GM20000 (cell line): ENCODE measurements around the gene MUC20.
"Not testable (repeated sequence)": the region's sequence is repeated elsewhere in the genome, so short reads cannot be mapped to it uniquely, and the experiment has no call there.

Experiments used
- DNase-seq: peaks from one replicate; pipeline ENCODE4 v3.0.0; 2012; ENCODE audit warnings: low spot score

The MUC20 gene, protein sequence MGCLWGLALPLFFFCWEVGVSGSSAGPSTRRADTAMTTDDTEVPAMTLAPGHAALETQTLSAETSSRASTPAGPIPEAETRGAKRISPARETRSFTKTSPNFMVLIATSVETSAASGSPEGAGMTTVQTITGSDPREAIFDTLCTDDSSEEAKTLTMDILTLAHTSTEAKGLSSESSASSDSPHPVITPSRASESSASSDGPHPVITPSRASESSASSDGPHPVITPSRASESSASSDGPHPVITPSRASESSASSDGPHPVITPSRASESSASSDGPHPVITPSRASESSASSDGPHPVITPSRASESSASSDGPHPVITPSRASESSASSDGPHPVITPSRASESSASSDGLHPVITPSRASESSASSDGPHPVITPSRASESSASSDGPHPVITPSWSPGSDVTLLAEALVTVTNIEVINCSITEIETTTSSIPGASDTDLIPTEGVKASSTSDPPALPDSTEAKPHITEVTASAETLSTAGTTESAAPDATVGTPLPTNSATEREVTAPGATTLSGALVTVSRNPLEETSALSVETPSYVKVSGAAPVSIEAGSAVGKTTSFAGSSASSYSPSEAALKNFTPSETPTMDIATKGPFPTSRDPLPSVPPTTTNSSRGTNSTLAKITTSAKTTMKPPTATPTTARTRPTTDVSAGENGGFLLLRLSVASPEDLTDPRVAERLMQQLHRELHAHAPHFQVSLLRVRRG

DNA sequence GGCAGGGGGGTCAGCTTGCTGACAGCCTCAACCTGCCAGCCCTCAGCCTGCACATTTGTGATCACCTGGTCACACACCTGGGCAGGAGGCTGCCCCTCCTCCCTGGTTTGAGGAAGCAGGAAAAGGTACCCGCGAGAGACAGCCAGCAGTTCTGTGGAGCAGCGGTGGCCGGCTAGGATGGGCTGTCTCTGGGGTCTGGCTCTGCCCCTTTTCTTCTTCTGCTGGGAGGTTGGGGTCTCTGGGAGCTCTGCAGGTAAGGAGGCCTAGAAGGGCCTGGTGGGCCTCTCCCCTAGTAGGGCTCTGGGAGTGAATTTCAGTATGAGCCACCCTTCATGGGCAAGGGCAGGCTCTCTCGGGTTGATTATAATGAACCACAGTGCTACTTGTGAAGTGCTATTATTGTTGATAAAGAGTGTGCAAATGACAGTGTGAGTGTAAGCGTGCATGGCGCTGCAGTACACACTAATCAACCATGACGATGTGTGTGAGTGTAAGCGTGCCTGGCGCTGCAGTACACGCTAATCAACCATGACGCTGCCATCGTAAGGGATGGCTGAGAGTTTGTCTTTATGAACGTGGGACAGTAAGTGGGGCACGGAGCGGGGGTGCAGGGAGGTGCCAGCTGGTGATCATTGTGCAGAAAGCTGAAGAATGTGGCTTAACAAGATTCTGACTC, at the start of gene MUC20:
TSS of gene MUC20 (plus strand) at position 148 of the 676 bp plus-strand sequence. CDS start at position 178, 30 bp downstream.
- not testable (repeated sequence) for DNase-seq

DNA sequence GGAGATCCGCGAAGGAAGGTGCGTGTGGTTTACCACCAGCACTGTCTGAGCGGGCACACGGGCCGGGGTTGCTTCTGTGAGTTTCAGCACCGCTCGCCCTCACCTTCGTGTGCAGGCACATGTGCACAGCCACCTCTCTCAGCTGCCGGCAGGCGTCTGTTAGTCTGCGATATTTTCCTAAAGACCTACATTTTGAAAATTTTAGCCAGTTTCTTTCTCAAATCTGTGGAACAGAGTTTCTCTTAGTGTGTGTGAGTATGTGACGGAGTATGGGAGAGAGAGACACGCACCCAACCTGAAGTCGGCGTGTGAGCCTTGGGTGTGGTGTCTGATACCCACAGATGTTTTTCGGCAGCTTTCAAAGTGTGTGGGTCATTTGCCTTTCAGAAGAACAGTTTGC, 49.5 kb upstream of the MUC20 start:
- DNase-seq: not testable (repeated sequence)

DNA sequence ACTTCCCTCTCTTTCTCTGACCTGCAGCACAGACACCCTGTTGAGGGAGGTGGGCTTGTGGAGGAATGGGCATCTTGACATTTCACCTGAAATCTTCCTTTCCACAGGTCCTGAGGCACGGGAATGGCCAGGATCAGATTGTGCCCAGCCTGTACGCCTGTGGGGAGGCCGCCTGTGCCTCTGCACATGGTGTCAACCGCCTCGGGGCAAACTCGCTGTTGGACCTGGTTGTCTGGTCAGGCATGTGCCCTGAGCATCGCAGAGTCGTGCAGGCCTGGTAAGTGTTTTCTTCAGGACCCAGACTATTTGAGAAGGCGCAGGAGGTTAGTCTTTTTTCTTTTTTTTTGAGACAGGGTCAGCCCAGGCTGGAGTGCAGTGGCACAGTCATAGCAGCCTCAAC, 47.1 kb upstream of the MUC20 start:
- not testable (repeated sequence) for DNase-seq

DNA sequence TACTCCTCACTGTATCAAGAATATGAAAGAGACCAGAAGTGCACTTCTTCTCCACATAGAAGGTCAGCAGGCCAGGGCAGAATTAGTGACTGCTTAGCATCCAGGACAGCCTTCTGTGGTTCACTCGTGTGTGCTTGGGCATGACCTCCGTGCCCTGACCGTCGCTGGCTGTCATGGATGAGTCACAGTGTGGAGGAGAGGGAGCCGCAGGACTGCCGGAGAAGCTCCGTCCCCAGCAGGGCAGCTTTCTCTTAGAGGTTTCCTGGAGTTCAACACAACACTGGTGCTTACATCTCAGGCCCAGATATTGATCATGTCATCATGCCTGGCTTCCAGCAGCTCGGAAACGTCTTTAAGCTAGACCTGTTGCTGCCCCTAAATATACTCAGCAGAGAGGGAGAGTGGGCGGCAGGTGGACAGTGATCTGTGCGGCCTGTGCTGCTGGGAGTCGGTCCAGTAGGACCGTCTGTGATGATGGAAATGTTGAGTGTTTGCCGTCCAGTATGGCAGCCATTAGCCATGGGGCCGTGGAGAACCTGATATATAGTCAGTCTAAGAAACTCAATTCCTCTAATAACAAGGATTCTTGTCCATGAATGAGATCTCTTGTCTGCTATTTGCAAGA, 42.3 kb upstream of the MUC20 start:
- DNase-seq: not testable (repeated sequence)

DNA sequence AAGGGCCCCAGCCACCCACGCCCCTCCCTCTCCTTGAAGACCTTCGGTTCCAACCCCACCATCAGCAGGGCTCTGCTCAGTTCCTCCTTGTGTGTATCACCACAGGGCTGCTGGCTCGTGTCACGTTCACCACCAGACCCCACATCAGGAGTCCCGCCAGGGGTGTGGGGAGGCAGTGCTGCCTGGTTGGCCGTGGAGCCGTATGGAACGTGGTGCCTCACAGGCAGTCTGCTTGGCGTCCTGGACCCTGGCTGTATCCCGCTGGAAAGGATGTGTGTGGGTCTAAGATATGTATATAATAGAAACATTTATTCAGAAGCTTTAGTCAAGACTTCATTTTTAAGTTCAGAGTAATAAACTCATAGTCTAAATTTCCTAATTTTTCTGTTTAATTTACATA, 40.1 kb upstream of the MUC20 start:
- not testable (repeated sequence) for DNase-seq

DNA sequence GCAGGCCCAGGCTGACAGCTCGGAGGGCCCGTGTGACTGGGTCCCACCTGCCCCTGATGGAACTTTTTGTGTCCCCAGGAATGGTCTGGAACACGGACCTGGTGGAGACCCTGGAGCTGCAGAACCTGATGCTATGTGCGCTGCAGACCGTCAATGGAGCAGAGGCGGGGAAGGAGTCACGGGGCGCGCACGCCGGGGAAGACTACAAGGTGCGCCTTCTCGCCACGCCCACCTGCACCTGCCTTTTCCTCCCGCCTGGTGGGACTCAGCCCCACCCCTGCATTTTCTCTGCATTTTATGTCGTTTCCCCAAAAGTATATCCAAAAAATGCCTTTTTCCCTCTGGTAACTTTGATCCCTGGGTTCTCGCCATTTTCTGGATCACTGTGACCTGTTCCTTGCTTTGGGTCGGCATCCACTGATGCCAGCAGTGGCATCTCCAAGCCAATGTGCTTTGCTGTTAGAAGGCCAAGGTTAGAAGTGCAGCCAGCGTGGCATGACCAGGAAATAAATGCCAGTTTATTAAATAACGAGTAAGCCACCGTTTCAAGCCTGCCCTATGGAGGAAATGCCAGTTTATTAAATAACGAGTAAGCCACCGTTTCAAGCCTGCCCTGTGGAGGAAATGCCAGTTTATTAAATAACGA, 39.2 kb upstream of the MUC20 start:
- DNase-seq: not testable (repeated sequence)

DNA sequence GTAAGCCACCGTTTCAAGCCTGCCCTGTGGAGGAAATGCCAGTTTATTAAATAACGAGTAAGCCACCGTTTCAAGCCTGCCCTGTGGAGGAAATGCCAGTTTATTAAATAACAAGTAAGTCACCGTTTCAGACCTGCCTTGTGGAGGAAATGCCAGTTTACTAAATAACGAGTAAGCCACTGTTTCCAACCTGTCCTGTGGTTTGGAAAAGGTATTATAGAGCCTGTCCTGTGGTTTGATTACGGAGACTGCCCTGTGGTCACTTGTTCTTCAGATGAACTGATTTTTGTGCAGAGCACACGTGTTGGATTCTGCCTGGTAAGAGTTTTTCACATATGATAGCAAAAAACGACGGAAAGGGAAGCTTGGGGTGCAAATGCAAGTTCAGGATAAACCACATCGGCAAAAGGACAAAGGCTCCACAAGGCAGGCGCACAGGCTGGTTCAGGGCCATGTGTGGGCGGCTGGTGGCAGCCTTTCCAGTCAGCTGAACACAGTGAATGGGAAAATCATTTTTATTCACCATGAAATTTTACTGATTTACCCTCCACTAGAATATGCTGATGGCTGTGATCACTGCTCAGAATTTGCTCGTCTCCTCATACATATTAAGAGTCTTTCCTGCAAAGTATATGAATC, 38.6 kb upstream of the MUC20 start:
- DNase-seq: not testable (repeated sequence)

DNA sequence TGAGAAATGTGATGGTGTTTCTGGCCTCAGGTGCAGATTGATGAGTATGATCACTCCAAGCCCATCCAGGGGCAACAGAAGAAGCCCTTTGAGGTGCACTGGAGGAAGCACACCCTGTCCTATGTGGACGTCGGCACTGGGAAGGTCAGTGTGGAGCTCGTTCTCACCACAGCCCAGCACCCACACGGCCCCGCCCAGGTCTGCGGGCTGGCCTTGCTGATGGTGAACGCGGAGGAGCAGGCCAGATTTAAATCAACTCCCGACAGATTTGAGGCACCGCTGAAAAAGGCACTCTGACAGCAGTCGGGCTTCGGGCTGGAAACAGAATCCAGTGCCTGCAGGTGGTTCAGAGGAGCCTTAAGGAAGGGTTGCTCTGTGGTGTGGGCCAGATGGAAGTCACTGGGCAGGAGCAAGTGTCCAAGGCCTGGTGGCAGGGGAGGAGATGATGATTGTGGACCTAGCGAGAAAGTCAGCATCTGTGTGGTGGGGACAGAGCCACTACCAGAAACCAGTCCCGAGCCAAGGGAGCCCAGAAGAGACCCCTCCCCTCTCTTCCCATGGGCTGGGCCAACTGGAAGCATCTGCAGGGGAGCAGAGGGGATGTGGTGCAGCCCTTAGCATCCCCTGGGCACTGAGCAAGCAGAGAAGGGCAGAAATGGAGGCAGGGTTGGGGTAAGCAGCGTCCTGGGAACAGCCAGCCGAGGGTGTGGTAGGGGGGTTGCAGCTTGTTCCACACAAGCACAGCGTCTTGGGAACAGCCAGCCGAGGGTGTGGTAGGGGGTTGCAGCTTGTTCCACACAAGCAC, 36.9 kb upstream of the MUC20 start:
- not testable (repeated sequence) for DNase-seq

DNA sequence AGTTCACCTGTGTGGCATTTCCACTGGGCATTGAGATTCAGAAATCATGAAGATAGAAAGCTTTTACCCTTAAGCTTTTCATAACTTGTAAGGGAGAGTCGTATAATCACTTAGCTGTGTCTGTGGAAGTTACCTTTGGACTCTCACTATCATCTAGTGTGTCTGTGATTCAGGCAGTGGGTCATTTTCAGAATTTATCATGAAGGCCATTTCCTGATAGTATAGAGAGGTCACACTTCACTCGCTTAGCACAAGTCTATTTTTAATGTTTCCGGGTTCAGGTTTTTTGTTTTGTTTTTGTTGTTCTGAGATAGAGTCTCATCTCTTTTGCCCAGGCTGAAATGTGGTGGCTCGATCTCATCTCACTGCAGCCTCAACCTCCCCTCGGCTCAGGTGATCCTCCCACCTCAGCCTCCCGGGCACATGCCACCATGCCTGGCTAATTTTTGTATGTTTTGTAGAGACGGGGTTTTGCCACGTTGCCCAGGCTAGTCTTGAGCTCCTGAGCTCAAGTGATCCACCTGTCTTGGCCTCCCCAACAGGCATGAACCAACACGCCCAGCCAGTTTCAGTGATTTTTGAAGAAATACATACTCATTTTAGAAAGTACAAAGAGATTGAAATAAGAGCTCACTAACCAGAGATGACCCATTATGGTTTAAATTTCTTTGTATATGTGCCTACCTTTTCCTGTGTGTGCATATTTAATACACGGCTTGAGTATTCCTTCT, 36.1 kb upstream of the MUC20 start:
- not testable (repeated sequence) for DNase-seq

DNA sequence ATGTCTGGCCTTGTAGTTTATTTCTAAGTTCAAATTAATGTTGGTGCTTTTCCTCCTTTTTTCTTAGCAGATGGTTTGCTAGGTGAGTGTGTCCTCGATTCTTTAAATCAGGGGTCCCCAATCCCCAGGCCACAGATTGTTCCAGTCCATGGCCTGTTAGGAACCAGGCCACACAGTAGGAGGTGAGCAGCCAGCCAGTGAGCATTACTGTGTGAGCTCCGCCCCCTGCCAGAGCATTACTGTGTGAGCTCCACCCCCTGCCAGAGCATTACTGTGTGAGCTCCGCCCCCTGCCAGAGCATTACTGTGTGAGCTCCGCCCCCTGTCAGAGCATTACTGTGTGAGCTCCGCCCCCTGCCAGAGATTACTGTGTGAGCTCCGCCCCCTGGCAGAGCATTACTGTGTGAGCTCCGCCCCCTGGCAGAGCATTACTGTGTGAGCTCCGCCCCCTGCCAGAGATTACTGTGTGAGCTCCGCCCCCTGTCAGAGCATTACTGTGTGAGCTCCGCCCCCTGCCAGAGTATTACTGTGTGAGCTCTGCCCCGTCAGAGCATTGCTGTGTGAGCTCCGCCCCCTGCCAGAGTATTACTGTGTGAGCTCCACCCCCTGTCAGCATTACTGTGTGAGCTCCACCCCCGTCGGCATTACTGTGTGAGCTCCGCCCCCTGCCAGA, 34.1 kb upstream of the MUC20 start:
- DNase-seq: not testable (repeated sequence)

DNA sequence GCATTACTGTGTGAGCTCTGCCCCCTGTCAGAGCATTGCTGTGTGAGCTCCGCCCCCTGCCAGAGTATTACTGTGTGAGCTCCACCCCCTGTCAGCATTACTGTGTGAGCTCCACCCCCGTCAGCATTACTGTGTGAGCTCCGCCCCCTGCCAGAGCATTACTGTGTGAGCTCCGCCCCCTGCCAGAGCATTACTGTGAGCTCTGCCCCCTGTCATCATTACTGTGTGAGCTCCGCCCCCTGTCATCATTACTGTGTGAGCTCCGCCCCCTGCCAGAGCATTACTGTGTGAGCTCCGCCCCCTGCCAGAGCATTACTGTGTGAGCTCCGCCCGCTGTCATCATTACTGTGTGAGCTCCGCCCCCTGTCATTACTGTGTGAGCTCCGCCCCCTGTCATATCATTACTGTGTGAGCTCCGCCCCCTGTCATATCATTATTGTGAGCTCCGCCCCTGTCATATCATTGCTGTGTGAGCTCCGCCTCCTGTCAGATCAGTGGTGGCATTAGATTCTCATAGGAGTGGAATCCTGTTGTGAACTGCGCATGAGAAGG, 33.5 kb upstream of the MUC20 start:
- not testable (repeated sequence) for DNase-seq

DNA sequence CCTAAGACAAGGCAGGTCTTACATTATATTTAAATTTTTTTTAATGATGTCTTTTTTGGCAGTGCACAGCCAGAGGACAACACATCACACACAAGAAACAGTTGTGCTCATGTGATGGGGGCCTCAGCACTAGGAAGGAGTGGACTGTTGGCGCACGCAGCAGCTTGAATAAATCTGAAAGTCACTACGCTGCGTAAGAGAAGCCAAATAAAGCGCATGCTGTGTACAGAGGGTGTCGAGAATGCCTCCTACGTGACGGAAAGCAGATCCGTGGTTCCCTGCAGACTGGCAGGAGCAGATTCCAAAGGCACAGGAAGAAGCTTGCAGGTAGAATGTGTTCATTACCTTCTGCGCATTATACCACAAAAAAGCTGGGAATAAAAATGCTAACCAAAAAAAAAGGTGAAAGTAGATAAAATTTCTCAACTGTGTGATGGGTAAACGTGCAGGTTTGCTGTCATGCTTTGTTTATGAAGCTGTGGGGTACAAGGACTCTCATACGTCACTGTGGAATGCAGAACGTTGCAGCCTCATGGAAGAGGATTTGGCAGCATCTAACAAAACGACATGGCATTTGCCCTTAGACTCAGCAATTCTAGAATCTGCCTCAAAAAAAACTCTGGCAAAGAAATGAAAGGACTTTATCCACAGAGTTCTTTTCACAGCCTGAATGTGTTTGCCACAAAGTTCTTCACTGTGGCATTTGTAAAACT, 32.2 kb upstream of the MUC20 start:
- DNase-seq: not testable (repeated sequence)

DNA sequence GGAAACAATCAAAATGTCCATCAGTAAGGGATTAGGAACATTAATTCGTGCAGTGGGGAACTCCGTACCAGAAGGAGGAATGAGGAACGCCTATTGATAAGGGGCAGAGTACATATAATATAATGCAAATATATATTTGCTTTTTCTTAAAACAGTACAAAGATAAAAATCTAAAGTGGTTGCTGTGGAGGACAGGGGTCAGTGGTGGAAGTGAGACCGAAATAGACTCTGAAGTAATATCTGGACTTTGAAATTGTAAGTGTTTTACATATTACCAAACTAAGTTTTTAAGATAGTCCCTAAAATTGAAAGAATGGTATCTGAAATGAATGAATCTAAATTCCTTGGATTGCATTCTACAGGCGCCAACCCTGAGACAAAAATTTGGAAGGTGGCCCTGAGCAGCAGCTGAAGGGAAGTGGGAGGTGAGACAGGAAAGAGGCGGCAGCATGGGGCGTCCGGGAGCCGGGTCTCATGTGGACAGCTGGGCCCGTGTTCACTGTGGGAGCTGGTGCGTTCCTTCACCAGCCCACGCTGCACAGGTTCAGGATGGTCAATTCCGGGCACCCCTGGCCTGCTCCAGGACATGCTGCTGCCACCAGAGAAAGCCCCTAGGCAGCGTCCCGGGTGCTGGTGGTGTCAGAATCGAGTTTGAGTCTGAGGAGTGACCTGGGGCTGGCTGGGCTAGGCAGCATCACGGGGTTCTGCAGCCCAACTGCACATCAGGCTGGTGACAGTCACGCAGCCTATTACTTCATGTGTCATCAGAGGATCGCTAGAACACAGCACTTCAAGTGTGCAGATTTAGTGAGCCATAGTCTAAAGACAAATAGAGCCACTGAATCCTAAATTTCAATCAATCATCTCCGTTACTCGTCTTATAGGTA, 31.4 kb upstream of the MUC20 start:
- peak; percentile 13 for DNase-seq
